Measurements from ENCODE around the gene FHAD1.

DNA sequence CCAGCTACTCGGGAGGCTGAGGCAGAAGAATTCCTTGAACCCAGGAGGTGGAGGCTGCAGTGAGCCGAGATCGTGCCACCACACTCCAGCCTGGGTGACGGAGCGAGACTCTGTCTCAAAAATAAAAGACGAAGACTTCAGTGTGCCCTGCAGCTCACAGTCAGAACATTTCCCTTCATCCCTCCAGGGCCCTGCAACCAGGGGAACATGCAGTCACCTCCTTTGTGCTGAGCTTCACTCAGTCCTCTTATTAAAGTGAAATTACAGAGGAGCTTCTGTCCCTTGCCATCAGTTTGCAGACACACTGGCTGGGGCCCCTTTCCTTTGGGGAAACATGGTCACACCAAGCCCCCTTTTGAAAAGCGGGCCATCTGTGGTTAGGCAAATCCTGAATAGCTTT is 24.2 kb downstream of the FHAD1 start:
- TF ChIP-seq, protein P1, sequence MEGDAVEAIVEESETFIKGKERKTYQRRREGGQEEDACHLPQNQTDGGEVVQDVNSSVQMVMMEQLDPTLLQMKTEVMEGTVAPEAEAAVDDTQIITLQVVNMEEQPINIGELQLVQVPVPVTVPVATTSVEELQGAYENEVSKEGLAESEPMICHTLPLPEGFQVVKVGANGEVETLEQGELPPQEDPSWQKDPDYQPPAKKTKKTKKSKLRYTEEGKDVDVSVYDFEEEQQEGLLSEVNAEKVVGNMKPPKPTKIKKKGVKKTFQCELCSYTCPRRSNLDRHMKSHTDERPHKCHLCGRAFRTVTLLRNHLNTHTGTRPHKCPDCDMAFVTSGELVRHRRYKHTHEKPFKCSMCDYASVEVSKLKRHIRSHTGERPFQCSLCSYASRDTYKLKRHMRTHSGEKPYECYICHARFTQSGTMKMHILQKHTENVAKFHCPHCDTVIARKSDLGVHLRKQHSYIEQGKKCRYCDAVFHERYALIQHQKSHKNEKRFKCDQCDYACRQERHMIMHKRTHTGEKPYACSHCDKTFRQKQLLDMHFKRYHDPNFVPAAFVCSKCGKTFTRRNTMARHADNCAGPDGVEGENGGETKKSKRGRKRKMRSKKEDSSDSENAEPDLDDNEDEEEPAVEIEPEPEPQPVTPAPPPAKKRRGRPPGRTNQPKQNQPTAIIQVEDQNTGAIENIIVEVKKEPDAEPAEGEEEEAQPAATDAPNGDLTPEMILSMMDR (IDR thresholded peaks at IDR 0.05 in 4 of 5, conservative IDR thresholded peaks at IDR 0.05 in 1 of 5) = no peak
- TF ChIP-seq POLR2A (IDR thresholded peaks at IDR 0.05) = no peak
